NCI-H146 treated with DMSO at 0.1 percent for 48 hours (cell line): ENCODE results near the gene BCL2L13.

Experiments
- DNase-seq: peaks from one replicate; lab custom pipeline; 2025; ENCODE audit not compliant: unreplicated experiment; lab: John Stamatoyannopoulos, UW

BCL2L13 gene

GRCh38 chr22:17777005-17777716, 138.6 kb downstream of the BCL2L13 start:
- no peak for DNase-seq

GRCh38 chr22:17777717-17778044, 139.1 kb downstream of the BCL2L13 start:
- DNase-seq = no peak

- no peak for DNase-seq
Observed at GRCh38 chr22:17778412-17778976, 139.9 kb downstream of the BCL2L13 start.

- peak; percentile 2 for DNase-seq
Observed at GRCh38 chr22:17779286-17780115, 140.9 kb downstream of the BCL2L13 start.

- no peak for DNase-seq
Observed at GRCh38 chr22:17780116-17780740, 141.7 kb downstream of the BCL2L13 start.
